Psoas muscle (tissue), 8 donors: ENCODE measurements around the gene OSTM1. TPM values are rescaled to one million over a fixed set of nuclear protein-coding genes. Genes with fewer than 3 reads are reported as not detected.
"Not testable (repeated sequence)": the region's sequence is repeated elsewhere in the genome, so short reads cannot be mapped to it uniquely, and the experiment has no call there.

Source experiments
- ATAC-seq, 4 donors: fragments of 200-7000 bp; cut with Tn5 transposase; one replicate each; pipeline ENCODE4 v1.9.1; 2020; ENCODE audit warnings: moderate library complexity in 3 of 4, mild to moderate bottlenecking in 2 of 4
- DNase-seq, 2 donors: peaks; one replicate each; pipeline ENCODE4 v3.0.0-alpha.2; 2020
- H3K27ac ChIP-seq: fragments of 200-600 bp; one replicate; pipeline ENCODE4 v1.8.0; 2022
- H3K27me3 ChIP-seq, 3 donors: fragments of 200-600 bp in 1 of 3; one replicate each; pipeline versions ENCODE4 v1.6.1 to v1.8.0; 2013 to 2022; ENCODE audit warnings: low read length in 2 of 3, mild to moderate bottlenecking in 2 of 3, moderate library complexity in 1 of 3; ENCODE audit not compliant: insufficient read depth in 3 of 3
- H3K36me3 ChIP-seq, 2 donors: fragments of 200-600 bp in 1 of 2; one replicate each; pipeline versions ENCODE4 v1.6.1 to v1.8.0; 2013 to 2022; ENCODE audit warnings: low read depth in 1 of 2, mild to moderate bottlenecking in 1 of 2, moderate library complexity in 1 of 2; ENCODE audit not compliant: insufficient read depth in 1 of 2
- H3K4me1 ChIP-seq: fragments of 200-600 bp; one replicate; pipeline ENCODE4 v1.8.0; 2022
- H3K4me3 ChIP-seq: fragments of 200-600 bp; one replicate; pipeline ENCODE4 v1.8.0; 2022; ENCODE audit warnings: mild to moderate bottlenecking
- H3K9me3 ChIP-seq: fragments of 200-600 bp; one replicate; pipeline ENCODE4 v1.8.0; 2022
- CTCF ChIP-seq: fragments of 200-600 bp; IDR thresholded peaks from one replicate; pipeline ENCODE4 v1.8.0; 2022; ENCODE audit warnings: antibody characterized with exemption
- WGBS, 3 donors: extraction: QIAGEN DNeasy Blood & Tissue Kit; methylation state at CpG; one replicate each; pipeline versions ENCODE4 v1.1.6 to v1.1.7; 2013; 5-methylcytosine and 5-hydroxymethylcytosine counted together
- intact Hi-C, 2 donors: fragments of 100-400 bp; cut with DNase I; formaldehyde crosslinking; loops; one replicate each; pipeline versions ENCODE4 v1.11.0 to v1.14.2; 2022
- polyA plus RNA-seq, 3 donors: library from polyadenylated mRNA; stranded (reverse); fragments of 200-250 nt; gene quantifications; one replicate each; pipeline ENCODE4 v1.2.3, GENCODE V29; 2013
- total RNA-seq, 4 donors: library from RNA; stranded (reverse); fragmentation: NEBNext Ultra II Directional in 2 of 4; extraction: Animal tissue kit (Norgen Biotek cat#: 25700) in 2 of 4; gene quantifications; one replicate each; pipeline versions ENCODE4 v1.2.1 to v1.2.4, GENCODE V29; 2021 to 2023
- donor health status: healthy with polysubstance abuse.
- donor health status: DM: no; HTN: no; CAD: no; lungs with moderate emphysema.
- donor health status: Bipolar disorder and iron deficiency.
- donor health status: healthy.
- donor health status: DM: yes; HTN: yes; CAD: no.
- donor health status: DM: no; HTN: no; CAD: no.
- donor health status: DM: no; HTN: no; CAD: no.
- donor health status: DM: yes; HTN: yes; CAD: no.

OSTM1 gene
- total and polyA plus RNA-seq, 7 donors, result 15.6 to 29.8 (median 23.0) TPM

GRCh38 chr6:108001696-108002231 is 72.8 kb downstream of the OSTM1 start:
- Histone ChIP-seq H3K36me3 (no peaks in the 10 kb centered on the region), H3K4me1 (no peaks in the 10 kb centered on the region), H3K4me3 (no peak overlapping the region), H3K27me3 (no peaks in the 10 kb centered on the region), H3K9me3 (no peaks in the 10 kb centered on the region), H3K27ac (no peak overlapping the region)
- ATAC-seq (no peak), DNase-seq (no peak)
- no peak for TF ChIP-seq CTCF
- 86 to 92% (median 92%) methylated on average over 7 of the region's 7 CpGs for WGBS, 3 donors
- intact Hi-C loops, result no loop called here

GRCh38 chr6:108000259-108000658 is 74.3 kb downstream of the OSTM1 start:
- DNase-seq, H3K4me1 ChIP-seq, H3K4me3 ChIP-seq, ATAC-seq, H3K27me3 ChIP-seq, H3K9me3 ChIP-seq, H3K36me3 ChIP-seq, intact Hi-C loops, H3K27ac ChIP-seq: not testable (repeated sequence)
- WGBS, 3 donors, result 93 to 97% (median 94%) methylated on average over 5 of the region's 5 CpGs

- Histone ChIP-seq H3K9me3 (no peaks in the 10 kb centered on the region), H3K36me3 (no peaks in the 10 kb centered on the region), H3K27me3 (no peaks in the 10 kb centered on the region), H3K4me1 (no peaks in the 10 kb centered on the region), H3K4me3 (no peak overlapping the region), H3K27ac (no peak overlapping the region)
- intact Hi-C loops, result no loop called here
- TF ChIP-seq CTCF, result no peak
- ATAC-seq (no peak), DNase-seq (no peak)
These were observed 75.2 kb downstream of the OSTM1 start for GRCh38 chr6:107999341-107999740.

DNA sequence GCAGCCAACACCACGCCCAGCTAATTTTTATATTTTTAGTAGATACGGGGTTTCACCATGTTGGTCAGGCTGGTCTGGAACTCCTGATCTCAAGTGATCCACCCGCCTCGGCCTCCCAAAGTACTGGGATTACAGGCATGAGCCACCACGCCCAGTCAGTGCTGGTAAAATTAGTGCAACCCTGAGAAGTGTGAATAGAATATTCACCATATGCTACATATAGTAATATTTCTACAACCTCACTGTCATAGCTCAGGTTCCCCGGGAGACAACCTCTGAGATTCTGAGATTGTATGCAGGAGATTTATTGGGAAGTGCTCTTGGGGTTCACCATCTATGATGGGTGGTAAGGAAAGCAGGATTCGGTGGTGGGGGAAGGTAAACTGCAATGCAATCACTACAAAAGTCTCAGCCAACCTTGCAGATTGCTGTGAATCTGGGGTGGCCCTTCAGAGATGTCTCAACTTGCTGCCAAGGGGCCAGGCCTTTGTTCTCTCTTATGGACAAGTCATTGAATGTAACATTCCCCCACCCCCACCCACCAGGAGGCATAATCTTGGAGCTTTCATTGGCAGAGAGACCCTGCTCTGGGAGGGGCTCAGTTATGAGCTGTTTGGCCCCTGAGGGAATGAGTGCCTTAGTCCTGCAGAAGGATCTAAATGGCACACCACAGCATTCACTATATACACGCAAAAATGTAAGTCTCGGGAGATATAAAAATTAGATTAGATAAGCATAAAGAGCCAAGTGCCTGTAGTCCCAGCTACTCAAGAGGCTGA is 82.6 kb downstream of the OSTM1 start:
- H3K36me3 ChIP-seq, result no peaks in the 10 kb centered on the region
- intact Hi-C loops, result no loop called here
- no peak overlapping the region for H3K4me3 ChIP-seq
- no peaks in the 10 kb centered on the region for H3K4me1 ChIP-seq
- 73 to 81% (median 73%) methylated on average over 9 of the region's 9 CpGs for WGBS, 3 donors
- TF ChIP-seq CTCF, result no peak
- no peak for ATAC-seq
- no peaks in the 10 kb centered on the region for H3K27me3 ChIP-seq
- DNase-seq, result no peak
- no peak overlapping the region for H3K27ac ChIP-seq
- H3K9me3 ChIP-seq, result no peaks in the 10 kb centered on the region

Other genes starting within 250 kb of the OSTM1 start
- 10 to 100 TPM; 21.8 to 53.8 (median 41.3) TPM for gene SEC63, start 116.5 kb downstream of the OSTM1 start, total RNA-seq
- gene SEC63, start 116.5 kb downstream of the OSTM1 start, polyA plus RNA-seq, result 10 to 100 TPM; 15.1 to 23.2 (median 18.5) TPM
- not detected for gene NR2E1, start 91.3 kb upstream of the OSTM1 start, total RNA-seq
- under 1 TPM in 1 of 3 donors, not detected in 2; 0.01 TPM for gene NR2E1, start 91.3 kb upstream of the OSTM1 start, polyA plus RNA-seq
- 100 to 1,000 TPM; 165 to 204 (median 171) TPM for gene SNX3, start 186.3 kb upstream of the OSTM1 start, total RNA-seq
- 100 to 1,000 TPM; 231 to 348 (median 237) TPM for gene SNX3, start 186.3 kb upstream of the OSTM1 start, polyA plus RNA-seq
- gene AFG1L, start 220.3 kb upstream of the OSTM1 start, total RNA-seq, result 10 to 100 TPM in 1 of 4 donors, 1 to 10 TPM in 3; 5.4 to 10.4 (median 6.6) TPM
- gene AFG1L, start 220.3 kb upstream of the OSTM1 start, polyA plus RNA-seq, result 1 to 10 TPM; 2.4 to 3.3 (median 2.5) TPM